SH-SY5Y (cell line): ENCODE results near the gene LOXL3.

Experiments used
- GATA2 ChIP-seq: IDR thresholded peaks from 2 replicates; pipeline ENCODE4 v1.6.1; 2011; ENCODE audit warnings: mild to moderate bottlenecking, low read depth, low read length
- GATA3 ChIP-seq: IDR thresholded peaks from 2 replicates; pipeline ENCODE4 v1.6.1; 2011; ENCODE audit warnings: low read depth, mild to moderate bottlenecking, low read length, moderate library complexity

GRCh38 chr2:74555610-74556103, 1.9 kb upstream of the LOXL3 start:
- TF ChIP-seq GATA2 (no peak), GATA3 (no peak)
